Measurements from ENCODE around the gene LRRC27.

DNA sequence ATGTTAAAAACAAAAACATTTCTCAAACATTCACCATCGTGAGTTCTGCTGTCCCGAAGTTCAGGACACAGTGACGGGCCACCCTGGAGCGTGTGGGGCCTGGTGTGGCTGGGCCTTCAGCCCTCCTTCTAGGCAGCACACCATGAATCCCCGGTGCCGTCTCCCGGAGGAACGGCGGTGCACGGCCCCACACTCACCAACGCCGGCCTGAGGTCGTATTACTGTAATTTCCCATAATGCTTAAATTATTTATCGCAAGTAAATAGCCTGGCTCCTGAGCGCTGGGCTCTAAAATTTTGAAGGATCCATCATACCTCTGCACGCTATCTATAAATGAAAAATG is 25.7 kb upstream of the LRRC27 start:
- TF ChIP-seq CSDC2 (CRISPR knock-in tag; IDR thresholded peaks at IDR 0.05) (no peak), CREB5 (CRISPR knock-in tag; IDR thresholded peaks at IDR 0.05; ENCODE audit: low read depth) (no peak), ARNTL (CRISPR knock-in tag; IDR thresholded peaks at IDR 0.05; ENCODE audit: borderline replicate concordance, low read depth) (no peak), ISL1 (CRISPR knock-in tag; IDR thresholded peaks at IDR 0.05) (no peak), OSR1 (CRISPR knock-in tag; IDR thresholded peaks at IDR 0.05) (no peak), TCF4 (CRISPR knock-in tag; IDR thresholded peaks at IDR 0.05; ENCODE audit: borderline replicate concordance) (no peak), ZFP3 (CRISPR knock-in tag; IDR thresholded peaks at IDR 0.05) (no peak), ESRRG (CRISPR knock-in tag; IDR thresholded peaks at IDR 0.05) (no peak), CSRNP3 (CRISPR knock-in tag; IDR thresholded peaks at IDR 0.05) (no peak), ZNF70 (CRISPR knock-in tag; IDR thresholded peaks at IDR 0.05) (no peak), PPARA (CRISPR knock-in tag; IDR thresholded peaks at IDR 0.05; ENCODE audit: borderline replicate concordance) (no peak), RARB (CRISPR knock-in tag; IDR thresholded peaks at IDR 0.05) (no peak), ZNF565 (CRISPR knock-in tag; conservative IDR thresholded peaks at IDR 0.05; ENCODE audit: low read depth) (no peak)
- TF ChIP-seq, protein P1, sequence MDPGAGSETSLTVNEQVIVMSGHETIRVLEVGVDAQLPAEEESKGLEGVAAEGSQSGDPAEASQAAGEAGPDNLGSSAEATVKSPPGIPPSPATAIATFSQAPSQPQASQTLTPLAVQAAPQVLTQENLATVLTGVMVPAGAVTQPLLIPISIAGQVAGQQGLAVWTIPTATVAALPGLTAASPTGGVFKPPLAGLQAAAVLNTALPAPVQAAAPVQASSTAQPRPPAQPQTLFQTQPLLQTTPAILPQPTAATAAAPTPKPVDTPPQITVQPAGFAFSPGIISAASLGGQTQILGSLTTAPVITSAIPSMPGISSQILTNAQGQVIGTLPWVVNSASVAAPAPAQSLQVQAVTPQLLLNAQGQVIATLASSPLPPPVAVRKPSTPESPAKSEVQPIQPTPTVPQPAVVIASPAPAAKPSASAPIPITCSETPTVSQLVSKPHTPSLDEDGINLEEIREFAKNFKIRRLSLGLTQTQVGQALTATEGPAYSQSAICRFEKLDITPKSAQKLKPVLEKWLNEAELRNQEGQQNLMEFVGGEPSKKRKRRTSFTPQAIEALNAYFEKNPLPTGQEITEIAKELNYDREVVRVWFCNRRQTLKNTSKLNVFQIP (CRISPR knock-in tag; IDR thresholded peaks at IDR 0.05; ENCODE audit: borderline replicate concordance, low read depth): no peak
